Measurements from ENCODE around the gene EPSTI1. TPM values are rescaled to one million over a fixed set of nuclear protein-coding genes. Genes with fewer than 3 reads are reported as not detected.

The EPSTI1 gene
- total RNA-seq, 1 donor from 2014 or later: not detected

DNA sequence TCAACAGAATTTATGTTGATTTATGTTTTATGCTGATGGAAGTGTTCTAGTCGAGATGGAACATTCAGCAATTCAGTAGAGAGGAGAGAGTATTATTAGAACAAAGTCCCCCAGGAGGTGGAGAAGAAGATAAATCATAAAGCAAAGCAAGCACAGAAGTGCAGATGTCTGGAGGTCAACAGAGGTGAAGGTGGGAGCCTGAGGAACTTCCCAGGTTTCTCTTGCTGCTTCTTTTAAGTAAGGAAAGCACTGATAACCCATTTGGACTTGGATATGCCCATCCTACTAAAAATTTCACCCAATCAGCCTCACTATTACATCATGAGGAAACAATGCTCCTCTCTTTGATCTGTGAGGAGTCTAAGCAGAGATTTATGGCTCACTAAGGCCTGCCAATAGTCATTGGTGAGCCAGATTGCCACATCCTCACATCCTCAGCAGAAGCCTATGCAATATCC, 98.8 kb downstream of the EPSTI1 start:
- no peaks in the 10 kb centered on the region for H3K36me3 Mint-ChIP-seq (ENCODE audit: low read depth)
- H3K4me1 Mint-ChIP-seq: no peaks in the 10 kb centered on the region
- no peak for DNase-seq (ENCODE audit: low read depth, low spot score)
- H3K4me3 Mint-ChIP-seq: no peak overlapping the region
- H3K9me3 Mint-ChIP-seq: no peaks in the 10 kb centered on the region
- no peak overlapping the region for H3K27ac Mint-ChIP-seq (ENCODE audit: unreplicated experiment)
- no peaks in the 10 kb centered on the region for H3K27me3 Mint-ChIP-seq (ENCODE audit: low read depth)
- TF ChIP-seq, protein P1, sequence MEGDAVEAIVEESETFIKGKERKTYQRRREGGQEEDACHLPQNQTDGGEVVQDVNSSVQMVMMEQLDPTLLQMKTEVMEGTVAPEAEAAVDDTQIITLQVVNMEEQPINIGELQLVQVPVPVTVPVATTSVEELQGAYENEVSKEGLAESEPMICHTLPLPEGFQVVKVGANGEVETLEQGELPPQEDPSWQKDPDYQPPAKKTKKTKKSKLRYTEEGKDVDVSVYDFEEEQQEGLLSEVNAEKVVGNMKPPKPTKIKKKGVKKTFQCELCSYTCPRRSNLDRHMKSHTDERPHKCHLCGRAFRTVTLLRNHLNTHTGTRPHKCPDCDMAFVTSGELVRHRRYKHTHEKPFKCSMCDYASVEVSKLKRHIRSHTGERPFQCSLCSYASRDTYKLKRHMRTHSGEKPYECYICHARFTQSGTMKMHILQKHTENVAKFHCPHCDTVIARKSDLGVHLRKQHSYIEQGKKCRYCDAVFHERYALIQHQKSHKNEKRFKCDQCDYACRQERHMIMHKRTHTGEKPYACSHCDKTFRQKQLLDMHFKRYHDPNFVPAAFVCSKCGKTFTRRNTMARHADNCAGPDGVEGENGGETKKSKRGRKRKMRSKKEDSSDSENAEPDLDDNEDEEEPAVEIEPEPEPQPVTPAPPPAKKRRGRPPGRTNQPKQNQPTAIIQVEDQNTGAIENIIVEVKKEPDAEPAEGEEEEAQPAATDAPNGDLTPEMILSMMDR (conservative IDR thresholded peaks at IDR 0.05): no peak

DNA sequence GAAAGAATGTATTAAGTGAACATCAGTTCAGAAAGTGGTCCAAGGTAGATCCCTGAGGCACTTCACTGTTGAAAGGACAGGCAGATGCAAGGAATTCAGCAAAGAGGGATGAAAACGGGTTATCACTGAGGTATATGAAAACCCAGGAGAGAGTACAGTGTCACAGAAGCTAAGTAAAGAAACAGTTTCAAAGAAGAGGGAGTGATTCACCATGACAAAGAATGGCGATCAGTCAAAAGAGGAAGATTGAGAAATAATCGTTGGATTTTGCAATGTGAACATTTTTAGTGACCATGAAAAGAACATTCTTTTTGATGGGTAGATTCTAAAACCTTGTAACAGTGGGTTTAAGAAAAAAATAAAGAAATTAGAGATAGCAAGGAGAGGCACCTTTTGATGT, 99.3 kb downstream of the EPSTI1 start:
- no peaks in the 10 kb centered on the region for H3K4me1 Mint-ChIP-seq
- H3K4me3 Mint-ChIP-seq: no peak overlapping the region
- DNase-seq (ENCODE audit: low read depth, low spot score): no peak
- no peaks in the 10 kb centered on the region for H3K9me3 Mint-ChIP-seq
- H3K27me3 Mint-ChIP-seq (ENCODE audit: low read depth): no peaks in the 10 kb centered on the region
- H3K36me3 Mint-ChIP-seq (ENCODE audit: low read depth): no peaks in the 10 kb centered on the region
- TF ChIP-seq, protein P1 (conservative IDR thresholded peaks at IDR 0.05): no peak
- H3K27ac Mint-ChIP-seq (ENCODE audit: unreplicated experiment): no peak overlapping the region

DNA sequence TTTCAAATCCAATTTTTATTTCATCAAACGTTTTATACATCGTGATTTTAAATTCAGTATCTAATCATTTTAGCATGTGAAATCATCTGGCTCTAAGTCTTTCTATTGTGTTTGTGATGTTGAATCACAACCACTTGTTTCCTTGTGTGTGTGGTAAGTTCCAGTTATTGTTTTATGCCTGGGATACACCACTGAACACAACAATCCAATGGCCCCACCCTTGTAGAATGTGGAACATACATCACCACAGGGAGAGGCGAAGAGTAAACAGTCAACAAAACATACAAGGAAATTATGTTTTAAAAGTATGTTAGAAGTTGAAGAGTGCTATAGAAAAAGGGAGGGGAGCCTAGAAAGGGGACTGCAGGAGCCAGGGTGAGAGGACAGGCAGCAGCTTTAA, 100.5 kb downstream of the EPSTI1 start:
- TF ChIP-seq, protein P1 (conservative IDR thresholded peaks at IDR 0.05): no peak
- Mint-ChIP-seq H3K27me3 (ENCODE audit: low read depth) (no peaks in the 10 kb centered on the region), H3K4me3 (no peak overlapping the region), H3K4me1 (no peaks in the 10 kb centered on the region), H3K9me3 (no peaks in the 10 kb centered on the region), H3K36me3 (ENCODE audit: low read depth) (no peaks in the 10 kb centered on the region), H3K27ac (ENCODE audit: unreplicated experiment) (no peak overlapping the region)
- DNase-seq (ENCODE audit: low read depth, low spot score): no peak

DNA sequence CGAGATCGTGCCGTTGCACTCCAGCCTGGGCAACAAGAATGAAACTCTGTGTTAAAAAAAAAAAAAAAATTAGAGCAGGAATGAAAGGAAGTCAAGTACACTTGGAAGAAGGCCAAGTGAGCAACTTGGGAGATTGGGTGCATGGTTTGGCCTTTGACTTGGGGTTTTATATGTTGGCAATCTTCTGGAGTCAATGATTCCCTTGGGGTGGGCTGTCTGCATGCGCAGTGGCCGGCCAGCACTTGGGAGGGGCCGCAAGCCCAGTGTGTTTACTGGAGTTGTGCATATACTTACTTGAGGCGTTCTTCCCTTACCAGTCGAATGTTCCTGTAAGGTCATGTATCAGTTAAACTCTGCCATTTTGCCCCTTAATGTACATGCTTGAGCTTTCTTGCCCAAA, 106.7 kb downstream of the EPSTI1 start:
- Mint-ChIP-seq H3K9me3 (no peaks in the 10 kb centered on the region), H3K36me3 (ENCODE audit: low read depth) (no peaks in the 10 kb centered on the region), H3K27me3 (ENCODE audit: low read depth) (no peaks in the 10 kb centered on the region), H3K4me1 (peaks cover 6% of the 10 kb centered on the region), H3K4me3 (no peak overlapping the region), H3K27ac (ENCODE audit: unreplicated experiment) (no peak overlapping the region)
- TF ChIP-seq, protein P1 (conservative IDR thresholded peaks at IDR 0.05): no peak
- no peak for DNase-seq (ENCODE audit: low read depth, low spot score)

DNA sequence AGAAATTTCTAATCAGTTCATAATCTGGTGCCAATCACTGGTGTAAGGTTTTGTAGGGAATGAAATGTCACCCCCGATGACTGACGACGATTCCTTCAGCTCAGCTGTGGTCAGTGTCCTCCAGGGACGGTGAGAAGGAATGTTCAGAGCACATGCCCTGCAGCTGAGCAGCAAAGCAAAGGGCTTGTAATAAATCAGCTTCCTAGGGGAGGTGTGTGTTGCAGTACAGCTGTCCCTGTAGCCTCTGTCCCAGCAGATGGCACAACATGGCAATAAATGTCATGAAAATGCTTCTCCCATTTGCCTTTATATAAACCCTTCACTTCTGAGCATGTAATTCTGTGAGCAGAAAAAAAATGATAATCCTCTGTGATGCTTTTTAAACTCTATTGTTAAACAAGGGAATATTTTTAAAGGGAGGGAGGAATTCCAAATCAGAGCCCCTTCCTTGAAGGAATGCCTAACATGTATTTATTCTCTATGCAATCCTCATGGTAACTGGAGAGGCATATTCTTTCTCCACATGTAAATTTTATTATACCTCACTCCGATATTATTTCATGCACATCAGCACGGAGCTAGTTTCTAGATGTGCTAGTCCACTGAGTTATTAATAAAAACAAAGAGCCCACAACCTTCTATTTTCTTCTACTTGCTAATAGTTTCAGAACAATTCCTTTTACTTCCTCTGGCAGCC, 108.1 kb downstream of the EPSTI1 start:
- no peak for DNase-seq (ENCODE audit: low read depth, low spot score)
- Mint-ChIP-seq H3K27me3 (ENCODE audit: low read depth) (peaks cover 5% of the 10 kb centered on the region), H3K9me3 (no peaks in the 10 kb centered on the region), H3K4me3 (no peak overlapping the region), H3K4me1 (peaks cover 12% of the 10 kb centered on the region), H3K36me3 (ENCODE audit: low read depth) (no peaks in the 10 kb centered on the region), H3K27ac (ENCODE audit: unreplicated experiment) (no peak overlapping the region)
- TF ChIP-seq, protein P1 (conservative IDR thresholded peaks at IDR 0.05): no peak
